ENCODE data around the gene HTD2.

GRCh38 chr3:58353722-58354553 lies 47.6 kb downstream of the HTD2 start:
- TF ChIP-seq EZH2 (IDR thresholded peaks at IDR 0.05; ENCODE audit: borderline replicate concordance, insufficient read depth, low read depth, low read length, poor library complexity, severe bottlenecking), result no peak
- TF ChIP-seq, protein P1, sequence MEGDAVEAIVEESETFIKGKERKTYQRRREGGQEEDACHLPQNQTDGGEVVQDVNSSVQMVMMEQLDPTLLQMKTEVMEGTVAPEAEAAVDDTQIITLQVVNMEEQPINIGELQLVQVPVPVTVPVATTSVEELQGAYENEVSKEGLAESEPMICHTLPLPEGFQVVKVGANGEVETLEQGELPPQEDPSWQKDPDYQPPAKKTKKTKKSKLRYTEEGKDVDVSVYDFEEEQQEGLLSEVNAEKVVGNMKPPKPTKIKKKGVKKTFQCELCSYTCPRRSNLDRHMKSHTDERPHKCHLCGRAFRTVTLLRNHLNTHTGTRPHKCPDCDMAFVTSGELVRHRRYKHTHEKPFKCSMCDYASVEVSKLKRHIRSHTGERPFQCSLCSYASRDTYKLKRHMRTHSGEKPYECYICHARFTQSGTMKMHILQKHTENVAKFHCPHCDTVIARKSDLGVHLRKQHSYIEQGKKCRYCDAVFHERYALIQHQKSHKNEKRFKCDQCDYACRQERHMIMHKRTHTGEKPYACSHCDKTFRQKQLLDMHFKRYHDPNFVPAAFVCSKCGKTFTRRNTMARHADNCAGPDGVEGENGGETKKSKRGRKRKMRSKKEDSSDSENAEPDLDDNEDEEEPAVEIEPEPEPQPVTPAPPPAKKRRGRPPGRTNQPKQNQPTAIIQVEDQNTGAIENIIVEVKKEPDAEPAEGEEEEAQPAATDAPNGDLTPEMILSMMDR (IDR thresholded peaks at IDR 0.05), result no peak

Data from B cell (primary cell).